ENCODE results near the gene HHAT.
"Not testable (repeated sequence)": the region's sequence is repeated elsewhere in the genome, so short reads cannot be mapped to it uniquely, and the experiment has no call there.

Gene HHAT

DNA sequence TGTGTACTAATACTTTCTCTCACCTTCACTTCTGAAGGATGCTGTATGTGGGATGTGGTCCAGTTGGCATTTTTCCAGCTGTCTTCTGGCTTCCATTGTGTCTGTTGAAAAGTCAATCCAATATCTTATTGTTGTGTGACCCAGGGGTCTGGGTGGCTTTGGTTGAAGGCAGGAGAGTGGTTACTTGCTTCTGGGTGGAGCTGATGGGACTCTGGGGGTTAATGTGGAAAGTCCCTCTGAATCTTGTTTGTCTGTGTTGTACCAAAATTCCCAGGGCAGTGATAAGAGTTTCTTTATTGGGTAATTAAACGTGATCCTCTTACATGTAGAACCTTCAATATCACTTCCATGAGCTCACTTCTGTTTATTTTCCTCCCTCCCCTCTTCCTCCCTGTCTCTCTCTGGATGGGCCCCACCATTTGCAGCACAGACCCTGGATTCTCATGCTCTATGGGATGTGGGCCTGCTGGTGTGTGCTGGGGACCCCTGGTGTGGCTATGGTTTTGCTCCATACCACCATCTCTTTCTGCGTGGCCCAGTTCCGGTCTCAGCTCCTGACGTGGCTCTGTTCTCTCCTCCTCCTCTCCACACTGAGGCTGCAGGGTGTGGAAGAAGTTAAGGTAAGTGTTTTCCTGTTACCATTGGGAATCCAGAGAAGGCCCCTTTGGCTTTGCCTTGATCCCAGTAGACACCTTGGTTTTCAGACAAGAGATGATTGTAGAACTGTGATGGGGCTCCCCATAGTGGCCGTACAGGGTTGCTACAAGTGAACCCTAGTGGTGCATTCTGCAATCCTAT lies 71.5 kb downstream of the HHAT start:
- no peak for DNase-seq

DNA sequence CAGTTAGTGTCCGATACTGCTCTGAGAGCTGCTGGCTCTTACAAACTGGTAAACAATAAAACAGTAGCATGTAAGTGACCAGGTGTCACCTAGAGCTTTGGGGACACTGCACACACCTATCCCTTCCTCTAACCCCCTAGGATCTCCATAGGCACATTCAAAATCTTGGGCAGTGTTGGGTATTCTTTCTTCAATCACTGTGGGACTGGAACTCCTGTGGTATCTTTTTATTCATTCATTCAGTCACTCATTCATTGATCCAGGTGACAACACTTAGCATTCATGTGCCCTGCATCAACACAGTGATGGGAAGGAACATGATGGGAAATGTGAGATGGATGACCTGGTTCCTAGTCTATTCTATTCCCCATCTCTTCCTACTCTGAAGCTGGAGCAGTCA lies 73.9 kb downstream of the HHAT start:
- no peak for DNase-seq

DNA sequence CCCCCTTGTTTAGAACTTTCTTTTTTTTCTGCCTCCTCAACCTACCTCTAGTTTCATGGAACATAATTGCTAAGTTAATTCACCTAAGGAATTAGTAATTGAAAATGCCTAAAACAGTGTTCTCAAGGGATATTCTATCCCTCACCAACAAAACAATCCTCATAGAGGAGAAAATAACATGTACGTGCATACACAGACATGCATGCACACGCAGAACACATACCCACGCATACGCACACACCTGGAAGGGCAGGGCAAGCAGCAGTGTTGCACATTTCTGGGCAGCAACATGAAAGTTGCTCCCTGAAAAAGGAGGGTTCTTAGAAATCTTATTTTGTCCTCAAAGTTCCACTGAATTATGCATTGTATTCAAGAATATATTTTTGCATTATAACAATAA lies 76.6 kb downstream of the HHAT start:
- DNase-seq, result no peak

DNA sequence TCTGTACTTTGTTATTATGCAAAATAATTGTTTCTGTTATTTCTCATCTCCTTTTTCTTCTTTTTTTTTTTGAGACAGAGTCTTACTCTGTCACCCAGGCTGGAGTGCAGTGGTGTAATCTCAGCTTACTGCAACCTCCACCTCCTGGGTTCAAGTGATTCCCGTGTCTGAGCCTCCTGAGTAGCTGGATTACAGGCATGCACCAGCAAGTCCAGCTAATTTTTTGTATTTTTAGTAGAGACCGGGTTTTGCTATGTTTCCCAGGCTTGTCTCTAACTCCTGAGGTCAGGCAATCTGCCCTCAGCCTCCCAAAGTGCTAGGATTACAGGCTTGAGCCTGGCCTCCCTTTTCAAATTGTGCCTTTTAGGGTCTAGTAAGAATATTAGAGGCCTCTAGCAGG lies 77.6 kb downstream of the HHAT start:
- DNase-seq, result not testable (repeated sequence)

DNA sequence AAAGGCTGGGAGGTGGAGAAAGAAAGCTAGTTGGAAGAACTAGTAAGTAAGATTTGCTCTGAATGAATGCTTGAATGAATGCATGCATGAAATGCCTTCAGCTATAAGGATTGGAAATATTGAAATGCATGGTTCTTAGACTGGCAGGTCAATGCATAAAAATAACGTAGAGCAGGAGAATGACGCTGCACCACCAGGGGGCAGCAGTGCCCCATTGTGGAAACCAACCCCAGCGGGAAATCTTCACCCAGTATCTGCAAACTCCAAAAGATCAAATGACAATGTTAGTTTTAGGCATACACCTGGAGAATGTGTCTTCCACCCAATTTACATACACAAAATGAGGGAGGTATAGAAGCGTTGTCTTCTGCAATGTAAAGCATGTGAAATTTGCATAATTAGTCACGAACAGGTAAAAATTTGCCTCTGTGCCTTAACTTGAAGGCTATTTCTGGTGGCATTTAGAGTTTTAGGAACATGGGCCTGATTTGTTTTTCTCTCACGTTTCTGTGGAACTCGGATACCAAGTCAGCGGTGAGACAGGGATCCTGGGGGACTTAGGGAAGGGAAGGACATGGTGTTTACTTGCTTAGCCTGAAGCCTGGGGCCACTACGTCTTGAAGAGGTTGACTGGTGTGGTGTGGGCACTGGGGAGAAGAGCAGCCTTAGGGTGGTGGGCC lies 78.6 kb downstream of the HHAT start:
- DNase-seq, result no peak

DNA sequence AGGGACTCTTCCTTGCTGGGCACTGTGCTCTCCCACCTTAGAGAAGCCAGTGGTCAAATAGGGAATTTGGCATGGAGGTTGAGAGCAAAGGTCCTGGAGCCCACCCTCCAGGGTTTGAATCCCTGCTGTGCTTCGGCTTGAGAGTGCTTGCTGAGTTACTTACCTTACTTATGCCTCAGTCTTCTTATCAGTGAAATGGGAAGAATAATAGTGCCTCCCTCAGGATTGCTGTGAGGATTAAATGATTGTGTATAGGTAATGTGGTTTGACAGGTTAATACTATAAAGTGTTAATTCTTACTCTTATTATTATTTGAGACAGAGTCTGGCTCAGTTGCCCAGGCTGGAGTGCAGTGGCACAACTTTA lies 79.2 kb downstream of the HHAT start:
- no peak for DNase-seq

DNA sequence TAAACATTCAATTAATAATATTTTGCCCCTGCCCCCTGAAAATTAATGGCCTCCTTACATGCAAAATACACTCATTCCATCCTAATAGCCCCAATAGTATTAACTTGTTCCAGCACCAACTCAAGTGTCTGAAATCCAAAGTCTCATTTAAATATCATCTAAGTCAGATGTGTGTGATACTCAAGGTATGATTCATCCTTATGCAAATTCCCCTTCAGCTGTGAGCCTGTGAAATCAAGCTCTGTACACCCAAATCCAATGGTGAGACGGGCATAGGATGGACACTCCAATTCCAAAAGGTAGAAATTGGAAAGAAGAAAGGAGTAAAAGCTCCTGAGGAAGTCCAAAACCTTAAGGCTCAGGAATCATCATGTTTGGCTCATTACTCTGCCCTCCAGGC lies 83.5 kb downstream of the HHAT start:
- DNase-seq, result no peak

DNA sequence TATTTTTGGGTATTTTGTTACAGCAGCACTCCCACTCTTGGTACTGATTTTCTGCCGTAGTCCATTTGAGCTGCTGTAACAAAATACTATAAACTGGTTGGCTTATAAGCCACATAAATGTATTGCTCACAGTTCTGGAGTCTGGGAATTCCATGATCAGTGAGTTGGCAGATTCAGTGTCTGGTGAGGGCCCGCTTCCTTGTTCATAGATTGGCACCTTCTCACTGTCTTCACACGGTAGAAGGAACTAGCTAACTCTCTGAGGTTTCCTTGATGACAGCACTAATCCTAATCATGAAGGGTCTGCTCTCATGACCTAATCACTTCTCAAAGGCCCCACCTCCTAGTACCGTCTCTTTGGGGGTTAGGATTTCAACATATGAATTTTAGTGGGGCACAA lies 85.2 kb downstream of the HHAT start:
- DNase-seq, result no peak

DNA sequence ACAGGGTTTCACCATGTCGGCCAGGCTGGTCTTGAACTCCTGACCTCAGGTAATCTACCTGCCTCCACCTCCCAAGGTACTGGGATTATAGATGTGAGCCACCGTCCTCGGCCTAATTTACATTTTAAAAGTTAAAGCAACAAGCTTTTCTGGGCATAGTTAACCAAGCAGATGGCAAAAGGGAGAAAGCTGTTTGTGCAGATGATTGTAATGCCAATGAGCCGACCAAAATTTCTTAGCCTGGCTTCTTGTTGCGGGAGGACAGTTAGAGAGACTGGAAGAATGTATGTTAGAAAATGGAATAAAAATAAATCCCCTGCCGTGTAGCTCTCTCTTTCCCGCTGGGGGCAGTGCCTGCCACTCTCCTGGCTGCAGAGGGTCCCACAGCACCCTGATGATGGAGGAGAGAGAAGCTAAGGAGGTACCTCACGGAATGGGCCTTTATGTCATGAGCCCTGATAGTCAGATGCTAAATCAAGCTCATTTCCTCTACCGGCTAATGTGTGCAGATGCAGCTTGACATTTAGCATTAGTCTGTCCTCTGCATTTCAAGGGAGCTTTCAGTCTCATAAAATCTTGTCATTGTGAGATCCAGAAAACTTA lies 87.2 kb downstream of the HHAT start:
- DNase-seq, result no peak

DNA sequence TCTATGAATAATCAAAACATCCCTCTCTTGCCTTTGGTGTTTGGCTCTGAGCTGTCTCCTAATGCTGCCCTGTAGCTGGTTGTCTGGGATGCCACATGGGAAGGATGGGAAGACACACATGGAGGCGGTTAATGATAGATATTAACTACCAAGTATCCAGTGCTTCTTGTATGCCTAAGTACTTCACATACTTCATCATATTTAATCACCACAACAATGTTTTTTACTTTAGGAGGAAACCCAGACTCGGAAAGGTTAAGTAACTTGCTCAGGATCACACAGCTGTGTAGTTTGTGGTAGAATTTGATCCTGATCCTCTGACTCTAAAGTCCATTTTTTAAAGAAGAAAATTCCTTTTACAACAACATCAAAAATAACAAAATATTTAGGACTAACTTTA lies 88.0 kb downstream of the HHAT start:
- DNase-seq, result no peak

DNA sequence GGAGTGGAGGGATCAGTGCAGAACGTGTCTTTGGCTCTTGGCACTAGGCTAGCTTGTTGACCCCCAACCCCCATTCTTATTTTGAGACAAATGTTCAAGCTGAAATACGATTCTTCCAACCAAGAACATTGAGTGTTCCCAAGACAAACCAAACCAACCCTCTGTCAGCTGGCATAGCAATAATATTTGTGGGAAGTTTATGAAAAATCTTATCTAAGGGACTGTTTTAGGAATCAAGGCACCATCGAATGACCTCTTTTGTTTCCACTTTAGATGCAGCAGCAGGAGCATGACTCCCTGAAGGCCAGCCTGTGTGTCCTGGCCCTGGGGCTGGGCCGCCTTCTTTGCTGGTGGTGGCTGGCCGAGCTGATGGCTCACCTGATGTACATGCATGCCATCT lies 89.2 kb downstream of the HHAT start:
- DNase-seq, result no peak

DNA sequence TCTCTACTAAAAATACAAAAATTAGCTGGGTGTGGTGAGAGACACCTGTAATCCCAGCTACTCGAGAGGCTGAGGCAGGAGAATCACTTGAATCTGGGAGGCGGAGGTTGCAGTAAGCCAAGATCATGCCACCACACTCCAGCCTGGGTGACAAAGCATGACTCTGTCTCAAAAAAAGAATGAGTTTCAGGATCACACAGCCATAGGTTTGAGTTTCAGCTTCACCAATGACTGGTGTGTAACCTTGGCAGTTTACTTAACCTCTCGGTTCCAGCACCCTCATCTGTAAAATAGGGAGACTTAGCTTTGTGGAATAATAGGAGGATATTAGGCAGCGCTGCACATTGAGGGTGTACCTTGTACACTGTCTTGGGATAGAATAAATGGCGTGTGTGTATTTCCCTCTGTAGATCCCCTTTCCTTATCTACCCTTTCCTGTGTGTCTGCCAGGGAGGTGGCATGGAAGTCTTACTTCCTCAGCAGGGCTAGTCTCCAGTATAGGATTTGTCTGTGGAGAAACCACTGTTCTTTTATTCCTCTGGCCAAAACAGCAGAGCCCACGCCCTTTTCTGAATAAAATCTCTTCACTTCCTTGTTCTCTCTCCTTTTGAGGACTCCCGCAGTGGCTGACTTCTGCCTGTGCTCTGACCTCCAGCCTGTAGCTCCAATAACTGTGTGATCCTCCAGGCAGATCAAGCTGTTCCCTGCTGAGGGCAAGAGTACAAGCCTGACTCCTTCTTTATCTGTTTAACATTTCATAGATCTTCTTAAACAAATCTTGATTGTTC lies 90.4 kb downstream of the HHAT start:
- DNase-seq, result no peak

DNA sequence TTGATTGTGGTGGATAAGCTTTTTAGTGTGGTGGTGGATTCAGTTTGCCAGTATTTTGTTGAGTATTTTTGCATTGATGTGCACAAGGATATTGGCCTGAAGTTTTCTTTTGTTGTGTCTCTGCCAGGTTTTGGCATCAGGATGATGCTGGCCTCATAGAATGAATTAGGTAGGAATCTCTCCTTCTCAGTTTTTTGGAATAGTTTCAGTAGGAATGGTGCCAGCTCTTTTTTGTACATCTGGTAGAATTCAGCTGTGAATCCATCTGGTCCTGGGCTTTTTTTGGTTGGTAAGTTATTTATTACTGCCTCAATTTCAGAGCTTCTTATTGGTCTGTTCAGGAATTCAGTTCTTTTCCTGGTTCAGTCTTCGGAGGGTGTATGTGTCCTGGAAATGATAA lies 98.0 kb downstream of the HHAT start:
- DNase-seq, result not testable (repeated sequence)

DNA sequence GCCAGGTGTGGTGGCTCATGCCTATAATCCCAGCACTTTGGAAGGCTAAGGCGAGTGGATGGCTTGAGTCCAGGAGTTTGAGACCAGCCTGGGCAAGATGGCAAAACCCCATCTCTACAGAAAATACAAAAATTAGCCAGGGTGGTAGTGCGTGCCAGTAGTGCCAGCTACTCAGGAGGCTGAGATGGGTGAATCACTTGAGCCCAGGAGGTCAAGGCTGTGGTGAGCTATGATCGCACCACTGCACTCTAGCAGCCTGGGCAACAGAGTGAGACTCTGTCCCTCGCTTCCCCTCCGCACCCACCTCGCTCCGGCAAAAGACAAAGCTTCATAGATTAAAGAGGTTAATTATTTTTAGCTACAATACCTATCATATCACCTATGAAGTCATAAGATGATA lies 100.0 kb downstream of the HHAT start:
- DNase-seq, result no peak

DNA sequence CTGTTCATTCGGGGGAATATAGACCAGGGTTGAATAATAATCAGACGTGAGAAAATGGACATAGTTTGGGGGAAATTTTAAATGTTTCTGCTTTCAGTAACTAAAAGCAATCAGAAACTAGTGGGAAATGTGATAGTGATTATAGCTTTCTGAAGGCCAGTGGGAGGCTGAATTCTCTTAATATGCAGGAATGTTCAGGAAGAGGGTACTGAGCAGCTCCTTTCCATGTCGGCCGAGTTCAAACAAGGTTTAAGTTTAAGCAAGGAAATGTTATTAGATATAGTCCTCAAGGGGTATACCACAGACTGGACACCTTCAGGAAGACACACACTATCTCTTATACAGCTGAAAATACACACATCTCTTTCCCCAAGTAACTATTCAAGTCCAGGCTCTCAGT lies 105.5 kb downstream of the HHAT start:
- no peak for DNase-seq

DNA sequence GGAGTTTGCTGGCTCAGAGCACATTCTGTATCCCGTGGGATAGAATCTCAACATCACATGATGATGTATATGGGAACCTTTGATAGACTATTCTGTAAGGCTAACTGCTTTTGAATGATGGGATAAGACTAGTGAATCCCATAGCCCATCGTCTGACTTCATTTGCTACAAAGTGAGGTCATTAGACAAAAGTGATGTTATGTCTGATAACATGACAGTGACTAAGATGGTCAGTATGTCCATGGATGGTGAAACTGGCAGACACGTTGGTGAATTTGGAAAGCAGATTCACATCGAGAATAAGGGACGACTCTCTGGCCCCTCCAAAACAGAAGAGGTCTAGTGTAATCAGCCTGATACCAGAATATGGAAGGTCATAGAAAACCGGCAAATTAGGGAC lies 108.4 kb downstream of the HHAT start:
- no peak for DNase-seq

DNA sequence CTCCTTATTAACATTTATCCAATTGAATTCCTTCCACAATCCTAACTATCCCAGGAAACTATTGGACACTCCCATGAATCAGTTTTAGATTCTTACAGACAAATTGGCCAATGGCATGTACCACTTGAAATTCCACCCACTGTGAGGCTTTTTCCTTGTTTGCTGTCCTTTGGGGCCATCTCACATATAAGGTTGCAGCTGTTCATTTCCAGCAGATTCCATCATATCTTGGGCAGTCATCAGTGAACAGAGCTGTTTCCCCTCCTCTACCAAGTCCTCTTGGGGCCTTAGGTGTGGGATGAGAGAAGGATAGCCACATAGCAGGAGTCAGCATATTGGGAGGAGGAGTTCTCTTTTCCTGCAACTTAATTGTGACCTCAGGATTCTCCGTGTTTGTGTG lies 109.1 kb downstream of the HHAT start:
- DNase-seq, result no peak

DNA sequence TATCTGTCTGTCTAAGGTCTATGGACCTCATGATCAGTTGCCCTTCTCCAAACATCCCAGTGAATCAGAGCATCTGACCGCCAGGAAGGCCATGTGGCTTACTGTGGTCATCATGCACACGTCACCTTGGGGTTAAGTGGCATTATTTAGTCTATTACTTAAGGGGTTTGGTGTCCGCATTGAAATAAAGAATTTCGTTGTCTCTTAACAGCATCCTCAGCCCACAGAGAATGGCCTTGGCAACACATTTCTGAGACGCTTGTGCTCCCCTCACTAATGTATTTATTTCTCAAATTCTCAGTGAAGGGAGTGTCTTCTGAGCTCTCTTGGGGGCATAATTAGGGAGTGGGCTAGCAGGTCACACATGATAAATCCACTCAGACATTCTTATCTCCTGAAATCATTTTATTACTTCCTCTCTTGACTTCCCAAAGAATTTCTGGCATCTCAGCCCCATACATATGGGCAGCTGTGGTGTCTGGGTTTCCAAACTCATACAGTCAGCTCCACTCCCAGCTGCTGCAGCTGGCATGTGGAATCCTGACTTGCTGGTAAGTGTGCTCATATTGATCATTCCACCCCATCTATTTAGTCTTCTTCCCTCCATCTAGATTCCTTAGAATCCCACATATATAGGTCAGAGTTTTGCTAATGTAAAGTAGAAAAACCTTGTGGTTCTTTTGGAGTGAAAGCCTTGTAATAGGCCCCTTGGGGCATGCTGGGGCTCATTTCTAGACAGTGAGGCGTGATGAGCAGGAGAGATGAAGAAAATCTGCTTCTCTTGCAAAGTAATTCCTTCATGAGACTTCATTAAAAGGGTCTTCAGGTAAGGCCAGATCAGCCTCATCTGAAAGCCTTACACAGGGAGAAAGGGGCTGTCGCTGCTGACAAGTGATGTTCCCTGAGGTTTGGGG lies 110.5 kb downstream of the HHAT start:
- DNase-seq, result no peak

DNA sequence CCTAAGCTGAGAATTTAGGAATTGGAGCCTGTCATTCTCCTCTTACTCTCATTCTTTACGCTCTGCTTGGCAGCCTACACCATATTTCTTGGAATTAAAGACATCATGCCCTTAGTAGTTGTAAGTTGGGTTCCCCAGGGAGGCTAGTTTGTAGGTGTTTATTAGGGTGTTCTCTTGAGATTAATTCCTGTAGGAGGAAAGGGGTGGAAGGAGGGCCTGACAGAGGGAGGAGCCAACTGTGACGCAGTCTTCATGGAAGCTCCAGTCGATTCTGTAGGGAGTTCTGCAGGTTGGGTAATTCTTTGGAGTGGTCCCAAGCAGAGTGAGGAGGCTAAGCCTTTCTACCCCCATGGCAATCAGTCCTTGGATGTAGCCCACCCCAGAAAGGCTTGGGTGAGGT lies 111.4 kb downstream of the HHAT start:
- DNase-seq, result no peak

DNA sequence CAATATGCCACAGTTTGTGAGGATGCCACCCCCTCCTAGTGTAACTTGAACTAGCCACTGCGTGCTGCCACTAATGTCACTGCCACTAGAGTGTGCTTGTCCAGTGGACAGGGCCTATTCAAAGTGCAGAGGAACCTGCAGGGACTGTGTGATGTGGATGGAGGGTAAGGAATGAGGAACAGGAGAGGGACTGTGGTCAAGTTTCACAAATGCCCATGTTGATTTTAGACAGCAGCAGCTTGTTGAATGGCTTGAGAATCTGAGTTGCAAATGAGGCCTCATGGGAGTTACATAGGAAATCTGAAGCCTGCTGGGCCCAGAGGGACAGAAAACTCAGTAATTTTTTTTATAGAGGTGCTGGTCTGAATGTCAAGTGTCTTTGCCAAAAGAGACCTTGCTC lies 112.3 kb downstream of the HHAT start:
- no peak for DNase-seq

DNA sequence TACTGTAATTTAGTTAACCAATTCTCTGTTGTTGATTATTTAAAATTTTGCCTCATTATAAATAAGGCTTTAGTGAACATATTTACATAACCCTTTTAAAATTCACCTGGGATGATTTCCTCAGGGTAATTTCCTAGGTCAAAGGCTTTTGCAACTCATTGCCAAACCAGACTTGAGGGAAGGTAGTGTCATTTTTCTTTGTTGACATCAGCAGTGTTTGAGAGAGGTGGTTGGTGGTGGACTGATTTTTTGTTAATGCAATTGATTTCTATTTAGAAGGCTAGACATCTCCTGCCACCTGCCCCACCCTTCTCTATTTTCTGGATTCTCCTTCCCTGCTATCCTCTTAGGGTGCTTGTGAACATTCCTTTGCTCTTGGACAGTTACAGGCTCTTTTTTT lies 116.8 kb downstream of the HHAT start:
- no peak for DNase-seq

DNA sequence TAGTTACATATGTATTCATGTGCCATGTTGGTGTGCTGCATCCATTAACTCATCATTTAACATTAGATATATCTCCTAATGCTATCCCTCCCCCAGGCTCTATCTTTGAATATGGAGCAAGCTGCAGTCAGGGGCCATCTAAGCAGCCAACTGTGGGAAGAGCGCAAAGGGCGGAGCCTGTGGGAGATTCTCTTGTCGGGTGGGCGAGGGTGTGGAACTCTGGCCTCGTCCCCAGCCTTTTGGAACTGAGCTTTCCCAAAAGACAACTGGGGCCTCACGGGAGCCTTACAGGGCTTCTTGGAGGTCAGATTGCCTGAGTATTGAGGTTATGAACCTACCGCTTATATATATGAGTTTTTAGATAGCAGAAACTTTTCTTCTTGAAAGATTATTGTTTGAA lies 117.2 kb downstream of the HHAT start:
- DNase-seq, result no peak

DNA sequence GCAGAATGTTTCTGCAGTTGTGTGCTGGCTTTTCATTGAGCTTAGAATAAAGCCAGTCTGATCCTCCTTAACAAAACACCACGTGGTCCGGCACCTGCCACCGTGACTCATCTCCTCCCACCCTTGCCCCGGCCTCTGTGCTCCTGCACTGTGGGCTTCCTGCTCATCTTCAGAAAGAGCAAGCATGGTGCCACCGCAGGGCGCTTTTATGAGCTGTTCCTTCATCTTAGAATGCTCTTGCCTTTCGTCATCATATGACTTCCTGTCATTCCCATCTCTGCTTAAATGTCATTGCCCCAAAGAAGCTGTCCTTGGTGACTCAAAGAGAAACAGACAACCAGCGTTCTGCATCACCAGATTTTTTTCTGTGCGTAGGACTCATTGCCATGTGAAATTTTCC lies 117.8 kb downstream of the HHAT start:
- DNase-seq, result no peak
